ENCODE data around the gene RPL23.

RPL23 gene

GRCh38 chr17:38824899-38825761 is 28.4 kb downstream of the RPL23 start, which contains the start of gene CWC25:
Gene CWC25 (minus strand): TSS chr17:38825321. CDS start chr17:38825183, 138 bp downstream.
- H3K36me3 Mint-ChIP-seq (ENCODE audit: low read depth): peaks cover 43% of the 10 kb centered on the region
- intact Hi-C loops (cut with micrococcal nuclease): loop anchor here (1.0 to 10.0 kb wide), 4 partner anchors 24 to 80 kb away; partner anchors contain the start of genes LASP1 and RPL23
- peak within 1 kb of the TSS; percentile 98 for H3K4me3 Mint-ChIP-seq
- peaks cover 29% of the 10 kb centered on the region for H3K4me1 Mint-ChIP-seq (ENCODE audit: low read depth)
- peak within 1 kb of the TSS; percentile 100 for H3K27ac Mint-ChIP-seq
- peaks cover 3% of the 10 kb centered on the region for H3K27me3 Mint-ChIP-seq
- H3K9me3 Mint-ChIP-seq: no peaks in the 10 kb centered on the region

GRCh38 chr17:38815576-38816193 is 37.8 kb downstream of the RPL23 start:
- intact Hi-C loops (cut with micrococcal nuclease): no loop called here
- H3K4me1 Mint-ChIP-seq (ENCODE audit: low read depth): no peaks in the 10 kb centered on the region

GRCh38 chr17:38809828-38810227 is 43.7 kb downstream of the RPL23 start:
- Mint-ChIP-seq H3K27ac (no peak overlapping the region), H3K4me1 (ENCODE audit: low read depth) (no peaks in the 10 kb centered on the region), H3K9me3 (no peaks in the 10 kb centered on the region), H3K27me3 (no peaks in the 10 kb centered on the region), H3K36me3 (ENCODE audit: low read depth) (peaks cover 100% of the 10 kb centered on the region), H3K4me3 (no peak overlapping the region)
- intact Hi-C loops (cut with micrococcal nuclease): no loop called here

More at GRCh38 chr17:38815576-38816193, 37.8 kb downstream of the RPL23 start:
- H3K36me3 Mint-ChIP-seq (ENCODE audit: low read depth): peaks cover 90% of the 10 kb centered on the region
- H3K27ac Mint-ChIP-seq: no peak overlapping the region
- H3K9me3 Mint-ChIP-seq: no peaks in the 10 kb centered on the region
- no peaks in the 10 kb centered on the region for H3K27me3 Mint-ChIP-seq
- H3K4me3 Mint-ChIP-seq: no peak overlapping the region

- H3K4me1 Mint-ChIP-seq (ENCODE audit: low read depth): peaks cover 37% of the 10 kb centered on the region
- H3K4me3 Mint-ChIP-seq: peak overlapping the region; percentile 67
- H3K9me3 Mint-ChIP-seq: no peaks in the 10 kb centered on the region
- H3K36me3 Mint-ChIP-seq (ENCODE audit: low read depth): peaks cover 77% of the 10 kb centered on the region
- intact Hi-C loops (cut with micrococcal nuclease): loop anchor here (2.0 kb wide), 1 partner anchor 25 kb away; the partner anchor contains the start of gene CWC25
- H3K27ac Mint-ChIP-seq: peak overlapping the region; percentile 86
- no peaks in the 10 kb centered on the region for H3K27me3 Mint-ChIP-seq
These were observed 53.2 kb downstream of the RPL23 start for GRCh38 chr17:38800237-38800760.

- H3K27me3 Mint-ChIP-seq: no peaks in the 10 kb centered on the region
- H3K9me3 Mint-ChIP-seq: no peaks in the 10 kb centered on the region
- H3K36me3 Mint-ChIP-seq (ENCODE audit: low read depth): peaks cover 75% of the 10 kb centered on the region
- H3K4me1 Mint-ChIP-seq (ENCODE audit: low read depth): peaks cover 37% of the 10 kb centered on the region
- H3K4me3 Mint-ChIP-seq: peak within 1 kb of the TSS; percentile 92
- intact Hi-C loops (cut with micrococcal nuclease): loop anchor here (2.0 kb wide), 1 partner anchor 25 kb away; the partner anchor contains the start of gene CWC25
- peak within 1 kb of the TSS; percentile 86 for H3K27ac Mint-ChIP-seq
These were observed 53.9 kb downstream of the RPL23 start, which contains the start of gene PIP4K2B for GRCh38 chr17:38799501-38800236. Gene PIP4K2B (minus strand): TSS chr17:38799556. CDS start chr17:38799424, 132 bp downstream.

GRCh38 chr17:38798614-38799500 is 54.7 kb downstream of the RPL23 start:
- H3K27me3 Mint-ChIP-seq: no peaks in the 10 kb centered on the region
- intact Hi-C loops (cut with micrococcal nuclease): no loop called here
- H3K36me3 Mint-ChIP-seq (ENCODE audit: low read depth): peaks cover 75% of the 10 kb centered on the region
- H3K9me3 Mint-ChIP-seq: no peaks in the 10 kb centered on the region
- H3K4me1 Mint-ChIP-seq (ENCODE audit: low read depth): peaks cover 37% of the 10 kb centered on the region
- H3K4me3 Mint-ChIP-seq: peak overlapping the region; percentile 92
- peak overlapping the region; percentile 86 for H3K27ac Mint-ChIP-seq

Data from dendritic cell treated with granulocyte-macrophage colony-stimulating factor and Interleukin-4, amounts not matched to agents 40 ng/mL and 50 ng/mL, for 4 days (primary cell).